RWPE2 (cell line): ENCODE data around the gene SLC6A4.

Source experiments
- ATAC-seq: fragments of 200-7000 bp; cut with Tn5 transposase; 3 replicates; pipeline ENCODE4 v1.9.1; 2021; ENCODE audit warnings: low read depth
- DNase-seq: peaks from one replicate; pipeline ENCODE4 v3.0.0-alpha.2; 2020; ENCODE audit warnings: low spot score
- H3K27ac ChIP-seq: fragments of 450-650 bp; 2 replicates; pipeline ENCODE4 v1.5.1; 2017; ENCODE audit warnings: mild to moderate bottlenecking; ENCODE audit not compliant: poor library complexity, severe bottlenecking
- H3K27me3 ChIP-seq: fragments of 250-450 bp; sonication (Bioruptor Pico); 2 replicates; pipeline ENCODE4 v1.5.1; 2021; ENCODE audit warnings: mild to moderate bottlenecking, moderate library complexity; ENCODE audit not compliant: insufficient read depth, poor library complexity, severe bottlenecking
- H3K36me3 ChIP-seq: fragments of 250-450 bp; sonication (Bioruptor Pico); 2 replicates; pipeline ENCODE4 v1.5.1; 2020; ENCODE audit warnings: low read depth, mild to moderate bottlenecking, moderate library complexity
- H3K4me1 ChIP-seq: fragments of 250-450 bp; sonication (Bioruptor Pico); 2 replicates; pipeline ENCODE4 v1.5.1; 2021; ENCODE audit warnings: mild to moderate bottlenecking, moderate library complexity; ENCODE audit not compliant: insufficient read depth, poor library complexity, severe bottlenecking
- H3K4me3 ChIP-seq: fragments of 250-450 bp; sonication (Bioruptor Pico); 2 replicates; pipeline ENCODE4 v1.5.1; 2021; ENCODE audit warnings: mild to moderate bottlenecking, moderate library complexity; ENCODE audit not compliant: severe bottlenecking
- H3K9me3 ChIP-seq: fragments of 250-450 bp; sonication (Bioruptor Pico); 2 replicates; pipeline ENCODE4 v1.5.1; 2021; ENCODE audit warnings: mild to moderate bottlenecking, moderate library complexity; ENCODE audit not compliant: severe bottlenecking
- CTCF ChIP-seq: fragments of 450-650 bp; IDR thresholded peaks from one replicate; pipeline ENCODE4 v1.5.1; 2017; ENCODE audit warnings: mild to moderate bottlenecking, moderate library complexity; ENCODE audit not compliant: poor library complexity, severe bottlenecking

SLC6A4 gene

GRCh38 chr17:30256756-30257506 is 21.4 kb upstream of the SLC6A4 start:
- ATAC-seq (no peak), DNase-seq (no peak)
- no peak overlapping the region for H3K4me3 ChIP-seq
- no peaks in the 10 kb centered on the region for H3K27me3 ChIP-seq
- peaks cover 64% of the 10 kb centered on the region for H3K36me3 ChIP-seq
- TF ChIP-seq CTCF: no peak
- no peaks in the 10 kb centered on the region for H3K9me3 ChIP-seq
- no peaks in the 10 kb centered on the region for H3K4me1 ChIP-seq
- H3K27ac ChIP-seq: no peak overlapping the region

GRCh38 chr17:30254150-30254549 is 18.7 kb upstream of the SLC6A4 start:
- DNase-seq: no peak
- Histone ChIP-seq H3K27ac (no peak overlapping the region), H3K4me3 (no peak overlapping the region), H3K9me3 (no peaks in the 10 kb centered on the region), H3K4me1 (no peaks in the 10 kb centered on the region), H3K27me3 (no peaks in the 10 kb centered on the region), H3K36me3 (peaks cover 62% of the 10 kb centered on the region)
- ATAC-seq: no peak
- TF ChIP-seq CTCF: no peak

- Histone ChIP-seq H3K9me3 (no peaks in the 10 kb centered on the region), H3K27me3 (no peaks in the 10 kb centered on the region), H3K4me1 (no peaks in the 10 kb centered on the region), H3K27ac (no peak overlapping the region), H3K36me3 (peaks cover 69% of the 10 kb centered on the region), H3K4me3 (no peak overlapping the region)
- no peak for TF ChIP-seq CTCF
- ATAC-seq: no peak
- DNase-seq: no peak
Measured at GRCh38 chr17:30253312-30253711, 17.8 kb upstream of the SLC6A4 start.

GRCh38 chr17:30251931-30252330 is 16.4 kb upstream of the SLC6A4 start:
- no peak for ATAC-seq
- DNase-seq: no peak
- Histone ChIP-seq H3K36me3 (peaks cover 57% of the 10 kb centered on the region), H3K4me1 (no peaks in the 10 kb centered on the region), H3K27ac (no peak overlapping the region), H3K4me3 (no peak overlapping the region), H3K9me3 (no peaks in the 10 kb centered on the region), H3K27me3 (no peaks in the 10 kb centered on the region)
- no peak for TF ChIP-seq CTCF

GRCh38 chr17:30249460-30249859 is 14.0 kb upstream of the SLC6A4 start:
- TF ChIP-seq CTCF: no peak
- Histone ChIP-seq H3K27ac (no peak overlapping the region), H3K9me3 (no peaks in the 10 kb centered on the region), H3K27me3 (no peaks in the 10 kb centered on the region), H3K36me3 (peaks cover 37% of the 10 kb centered on the region), H3K4me1 (peaks cover 6% of the 10 kb centered on the region), H3K4me3 (no peak overlapping the region)
- ATAC-seq: no peak
- no peak for DNase-seq
